Activated T-helper 17 cell treated with anti-CD3 and anti-CD28 coated beads, Interleukin-2, amount 50 U/mL, for 72 hours (primary cell): Measurements from ENCODE around the gene SAP30BP. TPM values are rescaled to one million over a fixed set of nuclear protein-coding genes. Genes with fewer than 3 reads are reported as not detected.
A peak's percentile ranks its signal among the peaks of the same experiment; 100 is the strongest.

Experiments
- ATAC-seq: fragments of 150-1000 bp; cut with Tn5 transposase; replicated peaks from 2 replicates; pipeline ENCODE4 v1.10.0; 2021; ENCODE audit warnings: mild to moderate bottlenecking, moderate library complexity
- H3K27ac Mint-ChIP-seq: one replicate; pipeline ENCODE4 v1.8.0; 2022; ENCODE audit warnings: mixed read lengths
- H3K27me3 Mint-ChIP-seq: one replicate; pipeline ENCODE4 v1.8.0; 2022; ENCODE audit warnings: mixed read lengths
- H3K36me3 Mint-ChIP-seq: one replicate; pipeline ENCODE4 v1.8.0; 2022; ENCODE audit warnings: low read depth, mild to moderate bottlenecking, mixed read lengths
- H3K4me1 Mint-ChIP-seq: one replicate; pipeline ENCODE4 v1.8.0; 2022; ENCODE audit warnings: mixed read lengths
- H3K4me3 Mint-ChIP-seq: one replicate; pipeline ENCODE4 v1.8.0; 2022; ENCODE audit warnings: mild to moderate bottlenecking, mixed read lengths
- H3K9me3 Mint-ChIP-seq: one replicate; pipeline ENCODE4 v1.8.0; 2022; ENCODE audit warnings: mixed read lengths
- total RNA-seq, 2 donors: library from RNA; stranded (reverse); gene quantifications; one replicate each; pipeline ENCODE4 v1.2.3, GENCODE V29; 2022

SAP30BP gene
- total RNA-seq, 2 donors from 2014 or later = 68.1 to 90.0 TPM

- H3K4me1 Mint-ChIP-seq = no peaks in the 10 kb centered on the region
- no peaks in the 10 kb centered on the region for H3K9me3 Mint-ChIP-seq
- H3K27ac Mint-ChIP-seq = no peak overlapping the region
- no peak for ATAC-seq
- H3K27me3 Mint-ChIP-seq = no peaks in the 10 kb centered on the region
- H3K36me3 Mint-ChIP-seq = peaks cover 51% of the 10 kb centered on the region
- no peak overlapping the region for H3K4me3 Mint-ChIP-seq
These were observed 16.3 kb upstream of the SAP30BP start for GRCh38 chr17:75650874-75651273.

GRCh38 chr17:75652341-75652740 is 14.8 kb upstream of the SAP30BP start:
- no peaks in the 10 kb centered on the region for H3K27me3 Mint-ChIP-seq
- no peak overlapping the region for H3K4me3 Mint-ChIP-seq
- no peaks in the 10 kb centered on the region for H3K9me3 Mint-ChIP-seq
- H3K4me1 Mint-ChIP-seq = no peaks in the 10 kb centered on the region
- H3K27ac Mint-ChIP-seq = no peak overlapping the region
- H3K36me3 Mint-ChIP-seq = peaks cover 57% of the 10 kb centered on the region
- no peak for ATAC-seq

- H3K4me3 Mint-ChIP-seq = no peak overlapping the region
- no peaks in the 10 kb centered on the region for H3K9me3 Mint-ChIP-seq
- peaks cover 60% of the 10 kb centered on the region for H3K36me3 Mint-ChIP-seq
- no peak overlapping the region for H3K27ac Mint-ChIP-seq
- ATAC-seq = no peak
- H3K4me1 Mint-ChIP-seq = no peaks in the 10 kb centered on the region
- H3K27me3 Mint-ChIP-seq = no peaks in the 10 kb centered on the region
These were observed 14.1 kb upstream of the SAP30BP start for GRCh38 chr17:75652934-75653549.

GRCh38 chr17:75654176-75654575 is 13.0 kb upstream of the SAP30BP start:
- H3K27me3 Mint-ChIP-seq = no peaks in the 10 kb centered on the region
- no peak for ATAC-seq
- H3K9me3 Mint-ChIP-seq = no peaks in the 10 kb centered on the region
- no peaks in the 10 kb centered on the region for H3K4me1 Mint-ChIP-seq
- H3K27ac Mint-ChIP-seq = peak overlapping the region; percentile 4
- peaks cover 54% of the 10 kb centered on the region for H3K36me3 Mint-ChIP-seq
- no peak overlapping the region for H3K4me3 Mint-ChIP-seq

- no peak for ATAC-seq
- H3K9me3 Mint-ChIP-seq = no peaks in the 10 kb centered on the region
- H3K36me3 Mint-ChIP-seq = peaks cover 36% of the 10 kb centered on the region
- H3K4me1 Mint-ChIP-seq = no peaks in the 10 kb centered on the region
- H3K27me3 Mint-ChIP-seq = no peaks in the 10 kb centered on the region
- no peak overlapping the region for H3K4me3 Mint-ChIP-seq
- H3K27ac Mint-ChIP-seq = no peak overlapping the region
These were observed 8.9 kb upstream of the SAP30BP start for GRCh38 chr17:75658237-75658636.

GRCh38 chr17:75661531-75661930 is 5.6 kb upstream of the SAP30BP start:
- no peak overlapping the region for H3K4me3 Mint-ChIP-seq
- no peak for ATAC-seq
- peaks cover 22% of the 10 kb centered on the region for H3K36me3 Mint-ChIP-seq
- no peak overlapping the region for H3K27ac Mint-ChIP-seq
- no peaks in the 10 kb centered on the region for H3K9me3 Mint-ChIP-seq
- peaks cover 4% of the 10 kb centered on the region for H3K4me1 Mint-ChIP-seq
- no peaks in the 10 kb centered on the region for H3K27me3 Mint-ChIP-seq

GRCh38 chr17:75662511-75662910 is 4.6 kb upstream of the SAP30BP start:
- Mint-ChIP-seq H3K27ac (no peak overlapping the region), H3K9me3 (no peaks in the 10 kb centered on the region), H3K27me3 (no peaks in the 10 kb centered on the region), H3K36me3 (peaks cover 14% of the 10 kb centered on the region), H3K4me1 (peaks cover 4% of the 10 kb centered on the region), H3K4me3 (no peak overlapping the region)
- ATAC-seq = no peak

- ATAC-seq = no peak
- Mint-ChIP-seq H3K27me3 (no peaks in the 10 kb centered on the region), H3K4me1 (peaks cover 11% of the 10 kb centered on the region), H3K9me3 (no peaks in the 10 kb centered on the region), H3K27ac (no peak overlapping the region), H3K36me3 (peaks cover 24% of the 10 kb centered on the region), H3K4me3 (no peak overlapping the region)
These were observed 3.0 kb upstream of the SAP30BP start for GRCh38 chr17:75664099-75664549.

- Mint-ChIP-seq H3K36me3 (peaks cover 41% of the 10 kb centered on the region), H3K27me3 (no peaks in the 10 kb centered on the region), H3K27ac (no peak overlapping the region), H3K4me3 (no peak overlapping the region), H3K4me1 (peaks cover 17% of the 10 kb centered on the region), H3K9me3 (no peaks in the 10 kb centered on the region)
- no peak for ATAC-seq
These were observed 1.2 kb upstream of the SAP30BP start for GRCh38 chr17:75665981-75666380.

GRCh38 chr17:75667825-75668224 is 687 bp downstream of the SAP30BP start:
- no peak for ATAC-seq
- H3K9me3 Mint-ChIP-seq = no peaks in the 10 kb centered on the region
- H3K27me3 Mint-ChIP-seq = no peaks in the 10 kb centered on the region
- peaks cover 47% of the 10 kb centered on the region for H3K36me3 Mint-ChIP-seq
- H3K4me1 Mint-ChIP-seq = peaks cover 18% of the 10 kb centered on the region
- no peak overlapping the region for H3K4me3 Mint-ChIP-seq
- peak overlapping the region; percentile 11 for H3K27ac Mint-ChIP-seq

- H3K27me3 Mint-ChIP-seq = no peaks in the 10 kb centered on the region
- H3K36me3 Mint-ChIP-seq = peaks cover 54% of the 10 kb centered on the region
- H3K27ac Mint-ChIP-seq = peak overlapping the region; percentile 11
- no peak for ATAC-seq
- no peak overlapping the region for H3K4me3 Mint-ChIP-seq
- no peaks in the 10 kb centered on the region for H3K9me3 Mint-ChIP-seq
- H3K4me1 Mint-ChIP-seq = peaks cover 18% of the 10 kb centered on the region
These were observed 1.4 kb downstream of the SAP30BP start for GRCh38 chr17:75668489-75668888.

GRCh38 chr17:75670868-75671267 is 3.7 kb downstream of the SAP30BP start:
- Mint-ChIP-seq H3K36me3 (peaks cover 68% of the 10 kb centered on the region), H3K4me1 (peaks cover 17% of the 10 kb centered on the region), H3K27ac (no peak overlapping the region), H3K9me3 (no peaks in the 10 kb centered on the region), H3K27me3 (no peaks in the 10 kb centered on the region), H3K4me3 (no peak overlapping the region)
- ATAC-seq = no peak

GRCh38 chr17:75672011-75672410 is 4.9 kb downstream of the SAP30BP start:
- no peak for ATAC-seq
- Mint-ChIP-seq H3K36me3 (peaks cover 79% of the 10 kb centered on the region), H3K27ac (no peak overlapping the region), H3K4me3 (no peak overlapping the region), H3K9me3 (no peaks in the 10 kb centered on the region), H3K4me1 (peaks cover 14% of the 10 kb centered on the region), H3K27me3 (no peaks in the 10 kb centered on the region)

GRCh38 chr17:75673487-75673886 is 6.3 kb downstream of the SAP30BP start:
- Mint-ChIP-seq H3K4me3 (no peak overlapping the region), H3K9me3 (no peaks in the 10 kb centered on the region), H3K27me3 (no peaks in the 10 kb centered on the region), H3K36me3 (peaks cover 87% of the 10 kb centered on the region), H3K4me1 (peaks cover 9% of the 10 kb centered on the region), H3K27ac (no peak overlapping the region)
- no peak for ATAC-seq

GRCh38 chr17:75676461-75676860 is 9.3 kb downstream of the SAP30BP start:
- H3K9me3 Mint-ChIP-seq = no peaks in the 10 kb centered on the region
- no peaks in the 10 kb centered on the region for H3K27me3 Mint-ChIP-seq
- no peak overlapping the region for H3K4me3 Mint-ChIP-seq
- ATAC-seq = no peak
- no peak overlapping the region for H3K27ac Mint-ChIP-seq
- H3K4me1 Mint-ChIP-seq = no peaks in the 10 kb centered on the region
- H3K36me3 Mint-ChIP-seq = peaks cover 88% of the 10 kb centered on the region
